ENCODE measurements around the gene PATE1.

Gene PATE1

DNA sequence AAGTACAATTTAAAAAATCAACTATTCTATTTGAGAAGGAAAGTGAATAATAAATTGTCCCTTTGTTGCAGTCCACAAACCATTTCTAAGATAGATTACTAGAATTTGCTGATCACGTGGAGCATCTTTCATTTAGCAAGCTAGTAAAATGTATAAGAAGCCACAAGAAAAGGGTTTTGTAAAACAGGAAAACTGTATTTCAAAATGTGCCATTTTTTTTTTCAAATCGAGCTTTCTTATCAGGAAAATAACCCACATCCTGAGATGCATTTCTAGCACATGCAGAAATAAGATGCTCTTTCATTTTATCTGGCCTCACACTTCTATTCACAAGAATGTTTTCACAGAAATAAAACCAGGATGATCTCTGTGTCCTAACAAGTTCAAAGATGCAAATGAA, 38.6 kb downstream of the PATE1 start:
- H2AK5ac ChIP-seq (ENCODE audit: low read length, severe bottlenecking): no peak overlapping the region
- H4K91ac ChIP-seq (ENCODE audit: low read length): no peak overlapping the region
- no peak overlapping the region for H2BK15ac ChIP-seq (ENCODE audit: low read depth, poor library complexity, severe bottlenecking)
- H4K8ac ChIP-seq (ENCODE audit: low read length): no peak overlapping the region
- H2BK12ac ChIP-seq (ENCODE audit: low read length in 2 of 2): no peak overlapping the region
- no peak overlapping the region for H3K4me2 ChIP-seq (ENCODE audit: low read length, poor library complexity, severe bottlenecking)
- H3K36me3 ChIP-seq (ENCODE audit: control insufficient read depth in 1 of 2, insufficient read depth in 2 of 2, low read depth in 1 of 2, low read length in 2 of 2): no peaks in the 10 kb centered on the region
- H2AFZ ChIP-seq (ENCODE audit: low read depth, low read length): no peak overlapping the region
- no peak overlapping the region for H2BK5ac ChIP-seq (ENCODE audit: low read depth, low read length, poor library complexity, severe bottlenecking)
- no peak for DNase-seq
- no peaks in the 10 kb centered on the region for H3K79me1 ChIP-seq (replicated peaks; ENCODE audit: low read length, poor library complexity, severe bottlenecking)
- H3K27ac ChIP-seq (ENCODE audit: low read length, poor library complexity, severe bottlenecking): no peak overlapping the region
- no peak overlapping the region for H3K4me3 ChIP-seq (ENCODE audit: insufficient read depth in 1 of 2, low read depth in 1 of 2, low read length in 2 of 2)
- H3K4ac ChIP-seq (ENCODE audit: low read depth in 1 of 2, low read length in 2 of 2): no peak overlapping the region
- H3K9ac ChIP-seq (ENCODE audit: low read length): no peak overlapping the region
- no peaks in the 10 kb centered on the region for H3K9me3 ChIP-seq (ENCODE audit: control insufficient read depth, low read length)
- peaks cover 0 to 4% of the 10 kb centered on the region in 2 experiments for H3K27me3 ChIP-seq (ENCODE audit: control insufficient read depth in 1 of 2, insufficient read depth in 1 of 2, low read length in 2 of 2)
- 16% methylated on average over 1 of the region's 2 CpGs for WGBS
- no peak overlapping the region for H2BK120ac ChIP-seq (ENCODE audit: low read depth, low read length)
- no peak overlapping the region for H3K23ac ChIP-seq (ENCODE audit: low read length in 2 of 2)
- H3K18ac ChIP-seq (ENCODE audit: low read depth in 1 of 2, low read length in 2 of 2): no peak overlapping the region
- no peak overlapping the region for H3K14ac ChIP-seq (ENCODE audit: low read length in 2 of 2)
- no peaks in the 10 kb centered on the region for H3K4me1 ChIP-seq (ENCODE audit: control insufficient read depth, insufficient read depth, low read depth, low read length)

DNA sequence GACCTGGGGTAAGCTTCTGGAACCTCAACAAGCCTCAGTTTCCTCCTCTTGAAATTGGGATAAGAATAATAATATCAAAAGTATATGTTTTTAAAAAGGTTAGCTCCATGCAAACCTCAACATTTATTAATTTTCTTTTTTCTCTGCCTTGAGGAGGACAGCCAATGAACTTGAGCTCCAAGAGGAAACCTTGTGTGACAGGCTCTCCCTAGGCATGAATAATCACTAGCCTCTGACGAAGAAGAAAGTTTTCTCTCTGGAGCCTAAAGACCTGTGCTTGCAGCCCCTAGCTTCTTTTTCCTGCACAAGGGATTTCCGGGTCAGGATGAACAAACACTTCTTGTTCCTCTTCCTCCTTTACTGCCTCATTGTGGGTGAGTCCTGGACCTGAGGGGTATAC, 41.7 kb downstream of the PATE1 start, which contains the start of gene PATE3:
Gene PATE3, plus strand, starts transcription at position 301 of the 400 bp plus-strand sequence. Its CDS starts 25 bp downstream, at position 326.
- Histone ChIP-seq H4K91ac (ENCODE audit: low read length) (no peak within 1 kb of the TSS), H2BK12ac (ENCODE audit: low read length in 2 of 2) (no peak within 1 kb of the TSS), H3K4me1 (ENCODE audit: control insufficient read depth, insufficient read depth, low read depth, low read length) (no peaks in the 10 kb centered on the region), H3K18ac (ENCODE audit: low read depth in 1 of 2, low read length in 2 of 2) (no peak within 1 kb of the TSS), H4K8ac (ENCODE audit: low read length) (no peak within 1 kb of the TSS), H3K14ac (ENCODE audit: low read length in 2 of 2) (no peak within 1 kb of the TSS), H2AK5ac (ENCODE audit: low read length, severe bottlenecking) (no peak within 1 kb of the TSS), H3K4me3 (ENCODE audit: insufficient read depth in 1 of 2, low read depth in 1 of 2, low read length in 2 of 2) (no peak within 1 kb of the TSS), H2BK15ac (ENCODE audit: low read depth, poor library complexity, severe bottlenecking) (no peak within 1 kb of the TSS), H2BK5ac (ENCODE audit: low read depth, low read length, poor library complexity, severe bottlenecking) (no peak within 1 kb of the TSS), H3K4me2 (ENCODE audit: low read length, poor library complexity, severe bottlenecking) (no peak within 1 kb of the TSS), H2BK120ac (ENCODE audit: low read depth, low read length) (no peak within 1 kb of the TSS), H3K9me3 (ENCODE audit: control insufficient read depth, low read length) (peaks cover 1% of the 10 kb centered on the region), H3K4ac (ENCODE audit: low read depth in 1 of 2, low read length in 2 of 2) (no peak within 1 kb of the TSS), H2AFZ (ENCODE audit: low read depth, low read length) (no peak within 1 kb of the TSS), H3K9ac (ENCODE audit: low read length) (no peak within 1 kb of the TSS), H3K79me1 (replicated peaks; ENCODE audit: low read length, poor library complexity, severe bottlenecking) (no peaks in the 10 kb centered on the region), H3K27ac (ENCODE audit: low read length, poor library complexity, severe bottlenecking) (no peak within 1 kb of the TSS), H3K36me3 (ENCODE audit: control insufficient read depth in 1 of 2, insufficient read depth in 2 of 2, low read depth in 1 of 2, low read length in 2 of 2) (no peaks in the 10 kb centered on the region), H3K23ac (ENCODE audit: low read length in 2 of 2) (peak within 1 kb of the TSS in 1 of 2 experiments; percentile 52), H3K27me3 (ENCODE audit: control insufficient read depth in 1 of 2, insufficient read depth in 1 of 2, low read length in 2 of 2) (peaks cover 0 to 4% of the 10 kb centered on the region in 2 experiments)
- DNase-seq: no peak
- 36% methylated on average over 1 of the region's 2 CpGs for WGBS

DNA sequence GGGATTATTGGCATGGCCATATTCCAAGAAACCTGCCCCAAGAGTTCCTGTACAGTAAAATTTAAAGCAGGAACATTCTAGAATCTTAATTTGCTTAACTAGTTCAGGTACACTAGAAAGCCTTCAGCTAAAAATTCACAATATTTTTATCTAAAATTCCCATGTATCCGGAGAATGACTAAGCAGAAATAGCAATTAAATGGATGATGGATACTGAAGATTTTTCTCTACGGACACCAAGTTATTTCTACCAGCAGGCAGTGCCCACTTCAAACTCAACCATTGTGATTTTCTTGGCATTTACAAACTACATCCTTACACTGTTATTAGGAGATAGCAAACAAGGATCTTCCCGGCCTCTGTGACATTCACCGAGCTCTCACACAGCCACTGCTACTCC, 44.7 kb downstream of the PATE1 start:
- Histone ChIP-seq H3K9me3 (ENCODE audit: control insufficient read depth, low read length) (peaks cover 27% of the 10 kb centered on the region), H2BK120ac (ENCODE audit: low read depth, low read length) (no peak overlapping the region), H3K4me1 (ENCODE audit: control insufficient read depth, insufficient read depth, low read depth, low read length) (no peaks in the 10 kb centered on the region), H3K27ac (ENCODE audit: low read length, poor library complexity, severe bottlenecking) (no peak overlapping the region), H3K4ac (ENCODE audit: low read depth in 1 of 2, low read length in 2 of 2) (no peak overlapping the region), H2AFZ (ENCODE audit: low read depth, low read length) (no peak overlapping the region), H4K91ac (ENCODE audit: low read length) (no peak overlapping the region), H3K79me1 (replicated peaks; ENCODE audit: low read length, poor library complexity, severe bottlenecking) (no peaks in the 10 kb centered on the region), H3K4me2 (ENCODE audit: low read length, poor library complexity, severe bottlenecking) (no peak overlapping the region), H3K9ac (ENCODE audit: low read length) (no peak overlapping the region), H3K36me3 (ENCODE audit: control insufficient read depth in 1 of 2, insufficient read depth in 2 of 2, low read depth in 1 of 2, low read length in 2 of 2) (no peaks in the 10 kb centered on the region), H3K27me3 (ENCODE audit: control insufficient read depth in 1 of 2, insufficient read depth in 1 of 2, low read length in 2 of 2) (peaks cover 0 to 4% of the 10 kb centered on the region in 2 experiments), H4K8ac (ENCODE audit: low read length) (no peak overlapping the region), H2BK12ac (ENCODE audit: low read length in 2 of 2) (no peak overlapping the region), H3K4me3 (ENCODE audit: insufficient read depth in 1 of 2, low read depth in 1 of 2, low read length in 2 of 2) (no peak overlapping the region), H3K14ac (ENCODE audit: low read length in 2 of 2) (no peak overlapping the region), H2AK5ac (ENCODE audit: low read length, severe bottlenecking) (no peak overlapping the region), H3K18ac (ENCODE audit: low read depth in 1 of 2, low read length in 2 of 2) (no peak overlapping the region), H2BK5ac (ENCODE audit: low read depth, low read length, poor library complexity, severe bottlenecking) (no peak overlapping the region), H3K23ac (ENCODE audit: low read length in 2 of 2) (no peak overlapping the region), H2BK15ac (ENCODE audit: low read depth, poor library complexity, severe bottlenecking) (no peak overlapping the region)
- no peak for DNase-seq
- 91% methylated on average over 3 of the region's 4 CpGs for WGBS

DNA sequence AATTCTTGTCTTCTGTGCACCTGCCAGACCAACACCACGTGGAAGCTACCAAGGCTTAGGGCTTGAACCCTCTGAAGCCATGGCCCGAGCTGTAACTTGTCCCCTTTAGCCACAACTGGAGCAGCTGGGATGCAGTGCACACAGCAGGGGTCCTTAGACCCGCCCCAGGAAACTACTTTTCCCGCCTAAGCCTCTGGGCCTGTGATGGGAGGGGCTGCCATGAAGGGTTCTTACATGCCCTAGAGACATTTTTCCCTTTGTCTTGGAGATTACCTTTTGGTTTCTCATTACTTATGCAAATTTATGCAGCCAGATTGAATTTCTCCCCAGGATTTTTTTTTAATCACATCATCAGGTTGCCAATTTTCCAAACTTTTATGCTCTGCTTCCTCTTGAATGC, 51.6 kb downstream of the PATE1 start:
- no peak overlapping the region for H3K23ac ChIP-seq (ENCODE audit: low read length in 2 of 2)
- H3K9me3 ChIP-seq (ENCODE audit: control insufficient read depth, low read length): peaks cover 72% of the 10 kb centered on the region
- H4K91ac ChIP-seq (ENCODE audit: low read length): no peak overlapping the region
- no peak overlapping the region for H2AK5ac ChIP-seq (ENCODE audit: low read length, severe bottlenecking)
- H2BK12ac ChIP-seq (ENCODE audit: low read length in 2 of 2): no peak overlapping the region
- no peaks in the 10 kb centered on the region for H3K4me1 ChIP-seq (ENCODE audit: control insufficient read depth, insufficient read depth, low read depth, low read length)
- WGBS: 21% methylated on average over 4 of the region's 4 CpGs
- H4K8ac ChIP-seq (ENCODE audit: low read length): no peak overlapping the region
- no peak overlapping the region for H3K9ac ChIP-seq (ENCODE audit: low read length)
- H3K18ac ChIP-seq (ENCODE audit: low read depth in 1 of 2, low read length in 2 of 2): no peak overlapping the region
- no peak overlapping the region for H3K4me2 ChIP-seq (ENCODE audit: low read length, poor library complexity, severe bottlenecking)
- no peak overlapping the region for H2BK120ac ChIP-seq (ENCODE audit: low read depth, low read length)
- H3K27ac ChIP-seq (ENCODE audit: low read length, poor library complexity, severe bottlenecking): no peak overlapping the region
- no peak overlapping the region for H3K14ac ChIP-seq (ENCODE audit: low read length in 2 of 2)
- H3K4me3 ChIP-seq (ENCODE audit: insufficient read depth in 1 of 2, low read depth in 1 of 2, low read length in 2 of 2): no peak overlapping the region
- no peaks in the 10 kb centered on the region for H3K79me1 ChIP-seq (replicated peaks; ENCODE audit: low read length, poor library complexity, severe bottlenecking)
- H2AFZ ChIP-seq (ENCODE audit: low read depth, low read length): no peak overlapping the region
- H2BK5ac ChIP-seq (ENCODE audit: low read depth, low read length, poor library complexity, severe bottlenecking): no peak overlapping the region
- H3K27me3 ChIP-seq (ENCODE audit: control insufficient read depth in 1 of 2, insufficient read depth in 1 of 2, low read length in 2 of 2): no peaks in the 10 kb centered on the region
- no peaks in the 10 kb centered on the region for H3K36me3 ChIP-seq (ENCODE audit: control insufficient read depth in 1 of 2, insufficient read depth in 2 of 2, low read depth in 1 of 2, low read length in 2 of 2)
- no peak for DNase-seq
- no peak overlapping the region for H3K4ac ChIP-seq (ENCODE audit: low read depth in 1 of 2, low read length in 2 of 2)
- H2BK15ac ChIP-seq (ENCODE audit: low read depth, poor library complexity, severe bottlenecking): no peak overlapping the region
